Activated B cell treated with CpG ODN at 0.5 μM for 24 hours (primary cell): ENCODE results near the gene SLF2. TPM values are rescaled to one million over a fixed set of nuclear protein-coding genes. Genes with fewer than 3 reads are reported as not detected.

Experiments
- ATAC-seq: fragments of 200-7000 bp; cut with Tn5 transposase; one replicate; pipeline ENCODE4 v1.10.0; 2021; ENCODE audit warnings: low read depth, mild to moderate bottlenecking, moderate library complexity
- CTCF ChIA-PET: fragments of 350-600 bp; sonication (Branson Sonifier 250); formaldehyde crosslinking; loops from one replicate; lab custom pipeline; 2021; ENCODE audit warnings: antibody characterized with exemption; lab: Charles Lee
- POLR2A ChIA-PET: fragments of 350-600 bp; sonication (Branson Sonifier 250); formaldehyde crosslinking; loops from one replicate; lab custom pipeline; 2021; ENCODE audit warnings: antibody characterized with exemption; lab: Charles Lee
- DNase-seq: peaks from one replicate; pipeline ENCODE4 v3.0.0; 2022
- H3K27ac Mint-ChIP-seq: one replicate; pipeline ENCODE4 v1.8.0; 2020; ENCODE audit warnings: mixed read lengths
- H3K27me3 Mint-ChIP-seq: one replicate; pipeline ENCODE4 v1.8.0; 2021; ENCODE audit warnings: mixed read lengths
- H3K36me3 Mint-ChIP-seq: one replicate; pipeline ENCODE4 v1.8.0; 2021; ENCODE audit warnings: low read depth, mixed read lengths
- H3K4me1 Mint-ChIP-seq: one replicate; pipeline ENCODE4 v1.8.0; 2021; ENCODE audit warnings: mixed read lengths
- H3K4me3 Mint-ChIP-seq: one replicate; pipeline ENCODE4 v1.8.0; 2020; ENCODE audit warnings: mild to moderate bottlenecking, mixed read lengths
- H3K9me3 Mint-ChIP-seq: one replicate; pipeline ENCODE4 v1.8.0; 2020; ENCODE audit warnings: mixed read lengths
- CTCF ChIP-seq: fragments of 200-600 bp; IDR thresholded peaks from one replicate; pipeline ENCODE4 v1.8.0; 2022; ENCODE audit warnings: antibody characterized with exemption, mild to moderate bottlenecking
- intact Hi-C: fragments of 100-400 bp; cut with micrococcal nuclease; formaldehyde crosslinking; loops from one replicate; pipeline ENCODE4 v1.15.1; 2024
- total RNA-seq: library from RNA; stranded (reverse); gene quantifications from 2 replicates; pipeline ENCODE4 v1.2.3, GENCODE V29; 2022

SLF2 gene
- total RNA-seq, 1 donor from 2014 or later = 35.5 TPM

DNA sequence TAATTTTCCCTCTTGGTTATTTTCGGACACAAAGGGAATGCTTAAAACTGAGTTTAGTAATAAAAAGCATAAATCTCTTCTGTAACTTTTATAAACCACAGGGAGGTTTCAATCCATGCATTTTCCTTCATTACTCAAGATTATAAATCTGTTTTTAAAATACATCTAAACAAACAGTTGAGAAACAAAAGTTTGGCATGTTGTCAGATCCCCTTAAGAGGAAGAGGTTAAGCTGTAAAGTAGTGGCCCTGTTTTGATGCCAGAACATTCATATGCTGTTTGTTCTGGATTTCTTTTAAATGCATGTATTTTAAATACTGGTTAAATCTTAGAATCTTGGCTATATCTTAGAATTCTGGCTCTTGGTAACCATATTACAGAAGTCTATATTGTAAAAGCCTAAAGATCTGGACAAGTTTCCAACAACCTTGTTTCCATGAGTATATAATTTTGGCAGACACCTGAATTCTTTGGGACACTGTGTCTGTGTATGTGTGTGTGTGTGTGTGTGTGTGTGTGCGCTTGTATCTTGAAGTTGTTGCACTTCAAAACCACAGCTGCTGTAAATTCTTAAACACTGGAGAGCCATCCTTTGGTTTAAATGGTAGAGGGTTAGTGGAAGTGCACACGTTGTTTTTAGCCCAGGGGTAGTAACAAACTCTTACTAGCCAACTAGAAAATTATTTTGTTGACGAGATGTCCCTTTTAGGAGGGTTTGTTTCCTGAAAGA is 49.8 kb downstream of the SLF2 start:
- ATAC-seq (no peak), DNase-seq (no peak)
- Mint-ChIP-seq H3K36me3 (peaks cover 48% of the 10 kb centered on the region), H3K27ac (no peak overlapping the region), H3K9me3 (no peaks in the 10 kb centered on the region), H3K27me3 (no peaks in the 10 kb centered on the region), H3K4me3 (no peak overlapping the region), H3K4me1 (no peaks in the 10 kb centered on the region)
- POLR2A ChIA-PET = no interaction called here
- intact Hi-C loops = no loop called here
- CTCF ChIA-PET = no interaction called here
- no peak for TF ChIP-seq CTCF

- Mint-ChIP-seq H3K27ac (no peak overlapping the region), H3K27me3 (no peaks in the 10 kb centered on the region), H3K36me3 (peaks cover 40% of the 10 kb centered on the region), H3K4me1 (peaks cover 6% of the 10 kb centered on the region), H3K9me3 (no peaks in the 10 kb centered on the region), H3K4me3 (no peak overlapping the region)
- CTCF ChIA-PET = no interaction called here
- POLR2A ChIA-PET = no interaction called here
- intact Hi-C loops = no loop called here
- ATAC-seq (no peak), DNase-seq (no peak)
- no peak for TF ChIP-seq CTCF
Measured at GRCh38 chr10:100963826-100964225, 51.1 kb downstream of the SLF2 start.

DNA sequence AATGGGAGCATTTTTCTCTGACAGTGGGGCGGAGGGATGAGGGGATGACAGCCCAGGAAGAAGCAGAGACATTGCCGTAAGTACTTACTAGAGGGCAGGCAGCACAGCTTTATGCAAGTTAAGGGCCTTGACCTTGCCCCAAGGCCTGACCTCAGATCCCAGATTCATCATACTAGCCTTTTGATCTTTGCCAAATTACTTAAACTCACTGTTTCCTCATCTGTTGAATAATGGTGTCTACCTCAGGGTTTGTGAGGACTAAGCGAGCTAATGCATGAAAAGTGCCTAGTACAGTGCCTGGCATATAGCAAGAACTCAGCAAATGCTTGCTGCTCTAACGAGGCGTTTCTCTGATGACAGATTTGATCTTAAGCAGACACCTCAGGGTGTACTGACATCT is 53.1 kb downstream of the SLF2 start:
- H3K4me1 Mint-ChIP-seq = peaks cover 11% of the 10 kb centered on the region
- no peaks in the 10 kb centered on the region for H3K27me3 Mint-ChIP-seq
- H3K36me3 Mint-ChIP-seq = peaks cover 24% of the 10 kb centered on the region
- no peak overlapping the region for H3K4me3 Mint-ChIP-seq
- no peak overlapping the region for H3K27ac Mint-ChIP-seq
- ChIA-PET POLR2A (no interaction called here), CTCF (interaction anchor here (0.9 to 1.6 kb wide), 3 partner anchors 10 to 51 kb away, joined by 3 to 4 read pairs (median 4); no protein-coding TSS in a partner anchor)
- intact Hi-C loops = no loop called here
- ATAC-seq (no peak), DNase-seq (no peak)
- no peaks in the 10 kb centered on the region for H3K9me3 Mint-ChIP-seq
- TF ChIP-seq CTCF = no peak

DNA sequence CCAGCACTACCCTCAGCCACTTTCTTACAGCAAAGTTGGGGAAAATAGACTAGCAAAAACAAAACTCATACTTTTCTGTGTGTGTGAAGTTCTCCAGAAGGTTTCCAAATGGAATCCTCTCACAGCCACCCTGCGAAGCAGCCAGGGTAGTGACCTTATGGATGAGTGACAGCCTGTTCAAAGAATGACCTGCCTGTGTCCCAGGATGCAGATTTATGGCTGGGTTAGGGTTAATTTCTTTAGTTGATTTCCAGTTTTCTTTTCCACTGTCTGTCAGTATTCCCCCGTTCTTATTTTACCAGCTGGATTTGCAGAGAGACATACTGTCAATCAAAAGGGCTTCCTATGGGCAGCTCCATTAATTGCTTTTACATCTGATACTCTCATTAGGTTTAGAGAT is 54.1 kb downstream of the SLF2 start:
- H3K9me3 Mint-ChIP-seq = no peaks in the 10 kb centered on the region
- peaks cover 19% of the 10 kb centered on the region for H3K36me3 Mint-ChIP-seq
- no peak for TF ChIP-seq CTCF
- H3K4me1 Mint-ChIP-seq = peaks cover 11% of the 10 kb centered on the region
- H3K4me3 Mint-ChIP-seq = no peak overlapping the region
- intact Hi-C loops = no loop called here
- ATAC-seq (no peak), DNase-seq (no peak)
- H3K27me3 Mint-ChIP-seq = no peaks in the 10 kb centered on the region
- CTCF ChIA-PET = interaction anchor here (0.9 to 1.6 kb wide), 2 partner anchors 11 to 49 kb away, joined by 3 to 4 read pairs; no protein-coding TSS in a partner anchor
- H3K27ac Mint-ChIP-seq = no peak overlapping the region
- POLR2A ChIA-PET = interaction anchor here (1.1 kb wide), 1 partner anchor 64 kb away, joined by 6 read pairs; the partner anchor contains the start of genes PDZD7 and SFXN3

DNA sequence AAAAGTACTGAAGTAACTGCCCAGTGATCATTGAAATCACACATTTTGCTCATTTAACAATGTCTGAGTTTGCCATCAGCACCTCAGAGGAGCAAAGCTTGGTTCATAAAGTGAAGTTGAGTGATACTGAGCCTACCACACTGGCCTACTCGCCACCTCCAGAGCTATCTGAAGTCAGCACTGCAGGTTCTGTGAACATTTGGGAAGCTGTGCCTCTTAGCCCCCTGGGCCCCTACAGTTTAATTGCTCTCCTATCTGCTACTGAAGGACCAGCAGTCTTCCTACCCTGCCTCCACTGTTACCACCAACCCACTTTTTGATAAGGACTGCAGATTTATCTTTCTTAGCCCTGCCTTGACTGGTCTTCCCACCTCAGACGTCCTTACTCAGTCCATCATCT is 54.6 kb downstream of the SLF2 start:
- peaks cover 11% of the 10 kb centered on the region for H3K4me1 Mint-ChIP-seq
- CTCF ChIA-PET = no interaction called here
- no peaks in the 10 kb centered on the region for H3K27me3 Mint-ChIP-seq
- DNase-seq (no peak), ATAC-seq (no peak)
- peaks cover 15% of the 10 kb centered on the region for H3K36me3 Mint-ChIP-seq
- H3K4me3 Mint-ChIP-seq = no peak overlapping the region
- intact Hi-C loops = no loop called here
- TF ChIP-seq CTCF = no peak
- POLR2A ChIA-PET = interaction anchor here (1.1 kb wide), 1 partner anchor 64 kb away, joined by 6 read pairs; the partner anchor contains the start of genes PDZD7 and SFXN3
- H3K27ac Mint-ChIP-seq = no peak overlapping the region
- no peaks in the 10 kb centered on the region for H3K9me3 Mint-ChIP-seq
